Karpas-422 (cell line): ENCODE results near the gene KLHL17. TPM values are rescaled to one million over a fixed set of nuclear protein-coding genes. Genes with fewer than 3 reads are reported as not detected.
"Not testable (repeated sequence)": the region's sequence is repeated elsewhere in the genome, so short reads cannot be mapped to it uniquely, and the experiment has no call there.

Experiments used
- DNase-seq: peaks from one replicate; pipeline ENCODE4 v3.0.0-alpha.2; 2015
- H2AFZ ChIP-seq: fragments of 200-600 bp; sonication (generic); 2 replicates; pipeline ENCODE4 v1.6.1; 2014; ENCODE audit warnings: antibody characterized with exemption, low read length, mixed read lengths
- H3K27ac ChIP-seq: fragments of 200-600 bp; sonication (generic); 2 replicates; pipeline ENCODE4 v1.5.1; 2014; ENCODE audit warnings: mild to moderate bottlenecking, low read length, moderate library complexity
- H3K27me3 ChIP-seq: fragments of 200-600 bp; sonication (generic); 2 replicates; pipeline ENCODE4 v1.6.1; 2014; ENCODE audit warnings: low read length, mixed read lengths
- H3K36me3 ChIP-seq: fragments of 200-600 bp; sonication (generic); 2 replicates; pipeline ENCODE4 v1.6.1; 2014; ENCODE audit warnings: low read length, mixed read lengths; ENCODE audit not compliant: insufficient read depth
- H3K4me1 ChIP-seq: fragments of 200-600 bp; sonication (generic); 2 replicates; pipeline ENCODE4 v1.6.1; 2014; ENCODE audit warnings: mild to moderate bottlenecking, low read length, mixed read lengths
- H3K4me2 ChIP-seq: fragments of 200-600 bp; sonication (generic); 2 replicates; pipeline ENCODE4 v1.6.1; 2014; ENCODE audit warnings: low read length, low read depth, mild to moderate bottlenecking; ENCODE audit not compliant: poor library complexity, severe bottlenecking
- H3K4me3 ChIP-seq: fragments of 200-600 bp; sonication (generic); 2 replicates; pipeline ENCODE4 v1.5.1; 2014; ENCODE audit warnings: mild to moderate bottlenecking, antibody characterized with exemption, low read length, mixed read lengths
- H3K79me2 ChIP-seq: fragments of 200-600 bp; sonication (generic); 2 replicates; pipeline ENCODE4 v1.6.1; 2014; ENCODE audit warnings: mild to moderate bottlenecking, low read length, mixed read lengths
- H3K9ac ChIP-seq: fragments of 200-600 bp; sonication (generic); 2 replicates; pipeline ENCODE4 v1.6.0; 2014; ENCODE audit warnings: low read length
- H3K9me2 ChIP-seq: fragments of 200-600 bp; sonication (generic), shearing (Covaris generic); replicated peaks from 2 replicates; pipeline ENCODE4 v1.6.0; 2014; ENCODE audit warnings: mild to moderate bottlenecking, low read length, moderate library complexity; ENCODE audit not compliant: insufficient read depth
- H3K9me3 ChIP-seq: fragments of 300-700, 200-600 bp; sonication (generic); 2 replicates; pipeline ENCODE4 v1.6.1; 2014; ENCODE audit warnings: low read length, mixed read lengths
- H4K20me1 ChIP-seq: fragments of 200-600 bp; sonication (generic); 2 replicates; pipeline ENCODE4 v1.6.1; 2014; ENCODE audit warnings: mild to moderate bottlenecking, antibody characterized with exemption, low read length, low read depth; ENCODE audit not compliant: insufficient read depth
- total RNA-seq: library from RNA; depleted of rRNA; stranded (reverse); fragments of >200 nt; shearing (Covaris generic); gene quantifications from 2 replicates; pipeline ENCODE4 v1.2.3, GENCODE V29; 2014; ENCODE audit warnings: low replicate concordance

Gene KLHL17
- total RNA-seq, 1 experiment from 2014 or later, result 13.9 TPM

DNA sequence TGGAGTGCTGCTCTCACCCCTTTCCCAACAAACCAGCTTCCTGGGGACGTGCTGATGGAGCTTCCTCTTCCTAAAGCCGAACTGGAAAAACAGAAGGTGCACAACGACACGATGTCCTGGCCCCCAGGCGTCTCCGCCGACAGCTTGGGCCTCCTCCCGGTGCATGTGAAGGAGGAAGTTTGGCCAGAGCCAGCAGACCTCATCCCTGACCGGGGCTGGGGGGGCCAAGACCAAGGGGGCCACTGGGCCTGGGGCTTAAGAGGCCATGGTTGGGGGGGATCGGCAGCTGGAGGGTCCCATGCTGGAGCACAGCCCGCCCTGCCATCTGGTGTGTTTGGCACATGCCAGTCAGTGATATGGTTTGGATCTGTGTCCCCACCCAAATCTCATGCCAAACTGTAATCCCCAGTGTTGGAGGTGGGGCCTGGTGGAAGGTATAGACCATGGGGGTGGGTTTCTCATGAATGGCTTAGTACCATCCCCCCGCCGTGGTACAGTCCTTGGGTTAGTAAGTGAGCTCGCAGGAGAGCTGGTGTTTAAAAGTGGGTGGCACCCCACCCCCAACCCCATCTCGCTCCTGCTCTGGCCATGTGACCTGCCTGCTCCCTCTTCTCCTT, 33.1 kb downstream of the KLHL17 start:
- H3K9me3 ChIP-seq, result no peaks in the 10 kb centered on the region
- no peak for DNase-seq
- no peak overlapping the region for H3K4me2 ChIP-seq
- H3K9me2 ChIP-seq, result no peaks in the 10 kb centered on the region
- no peaks in the 10 kb centered on the region for H3K36me3 ChIP-seq
- H3K79me2 ChIP-seq, result no peaks in the 10 kb centered on the region
- no peak overlapping the region for H2AFZ ChIP-seq
- no peaks in the 10 kb centered on the region for H3K4me1 ChIP-seq
- no peak overlapping the region for H3K27ac ChIP-seq
- no peak overlapping the region for H3K9ac ChIP-seq
- no peak overlapping the region for H3K4me3 ChIP-seq
- H3K27me3 ChIP-seq, result no peaks in the 10 kb centered on the region
- no peaks in the 10 kb centered on the region for H4K20me1 ChIP-seq

DNA sequence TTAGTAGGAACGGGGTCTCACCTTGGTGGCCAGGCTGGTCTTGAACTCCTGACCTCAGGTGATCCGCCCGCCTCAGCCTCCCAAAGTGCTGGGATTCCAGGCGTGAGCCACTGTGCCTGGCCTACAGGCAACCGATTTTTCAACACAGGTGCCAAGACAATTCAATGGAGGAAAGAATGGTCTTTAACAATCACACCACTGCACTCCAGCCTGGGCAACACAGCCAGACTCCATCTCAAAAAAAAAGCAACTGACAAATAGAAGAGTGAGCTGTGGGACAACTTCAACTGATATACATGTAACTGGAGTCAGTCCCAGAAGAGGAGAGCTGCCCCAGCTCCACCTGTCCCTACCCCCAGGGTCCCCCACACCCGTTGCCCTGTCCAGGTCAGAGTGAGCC, 34.2 kb downstream of the KLHL17 start:
- not testable (repeated sequence) for H3K4me3 ChIP-seq, H3K36me3 ChIP-seq, H3K27me3 ChIP-seq, H3K79me2 ChIP-seq, H4K20me1 ChIP-seq, H3K4me1 ChIP-seq, DNase-seq, H3K9me2 ChIP-seq, H3K27ac ChIP-seq, H3K9ac ChIP-seq, H2AFZ ChIP-seq, H3K4me2 ChIP-seq, H3K9me3 ChIP-seq

DNA sequence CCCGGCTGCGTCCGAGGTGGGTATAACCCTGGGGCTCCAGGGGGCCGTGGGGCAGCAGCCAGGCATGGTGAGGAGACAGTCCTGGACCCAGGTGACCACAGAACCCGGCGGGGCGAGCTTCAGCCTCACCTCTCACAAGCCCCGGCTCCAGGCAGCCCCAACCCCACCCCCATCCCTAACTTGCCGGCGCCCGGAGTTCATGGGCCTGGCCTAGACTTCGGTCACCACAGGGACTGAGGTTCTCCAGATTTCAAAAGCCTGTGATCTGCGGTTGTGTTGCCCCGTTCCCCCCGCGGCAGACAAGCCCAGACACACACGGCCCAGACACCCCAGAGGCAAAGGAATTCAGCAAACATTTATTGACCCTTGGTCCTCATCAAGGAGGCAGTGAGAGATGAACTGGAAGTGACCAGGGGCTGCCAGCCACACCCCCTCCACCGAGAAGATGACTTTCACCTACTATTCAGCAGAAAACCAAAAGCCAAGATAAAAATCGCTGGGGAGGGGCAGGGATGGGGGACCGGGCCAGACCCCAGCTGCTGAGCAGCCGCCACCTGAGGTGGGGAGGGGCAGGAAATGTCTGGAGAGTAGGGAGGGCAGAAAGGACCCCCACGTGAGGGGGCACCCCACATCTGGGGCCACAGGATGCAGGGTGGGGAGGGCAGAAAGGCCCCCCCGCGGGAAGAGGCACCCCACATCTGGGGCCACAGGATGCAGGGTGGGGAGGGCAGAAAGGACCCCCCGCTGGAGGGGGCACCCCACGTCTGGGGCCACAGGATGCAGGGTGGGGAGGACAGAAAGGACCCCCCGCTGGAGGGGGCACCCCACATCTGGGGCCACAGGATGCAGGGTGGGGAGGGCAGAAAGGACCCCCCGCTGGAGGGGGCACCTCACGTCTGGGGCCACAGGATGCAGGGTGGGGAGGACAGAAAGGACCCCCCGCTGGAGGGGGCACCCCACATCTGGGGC, 35.6 kb downstream of the KLHL17 start:
- H3K4me2 ChIP-seq, result no peak overlapping the region
- H3K4me1 ChIP-seq, result no peaks in the 10 kb centered on the region
- H3K9me3 ChIP-seq, result no peaks in the 10 kb centered on the region
- no peak overlapping the region for H3K27ac ChIP-seq
- H3K36me3 ChIP-seq, result no peaks in the 10 kb centered on the region
- H3K27me3 ChIP-seq, result no peaks in the 10 kb centered on the region
- H3K4me3 ChIP-seq, result no peak overlapping the region
- no peaks in the 10 kb centered on the region for H3K9me2 ChIP-seq
- H3K9ac ChIP-seq, result no peak overlapping the region
- no peak overlapping the region for H2AFZ ChIP-seq
- H4K20me1 ChIP-seq, result no peaks in the 10 kb centered on the region
- no peaks in the 10 kb centered on the region for H3K79me2 ChIP-seq
- no peak for DNase-seq

DNA sequence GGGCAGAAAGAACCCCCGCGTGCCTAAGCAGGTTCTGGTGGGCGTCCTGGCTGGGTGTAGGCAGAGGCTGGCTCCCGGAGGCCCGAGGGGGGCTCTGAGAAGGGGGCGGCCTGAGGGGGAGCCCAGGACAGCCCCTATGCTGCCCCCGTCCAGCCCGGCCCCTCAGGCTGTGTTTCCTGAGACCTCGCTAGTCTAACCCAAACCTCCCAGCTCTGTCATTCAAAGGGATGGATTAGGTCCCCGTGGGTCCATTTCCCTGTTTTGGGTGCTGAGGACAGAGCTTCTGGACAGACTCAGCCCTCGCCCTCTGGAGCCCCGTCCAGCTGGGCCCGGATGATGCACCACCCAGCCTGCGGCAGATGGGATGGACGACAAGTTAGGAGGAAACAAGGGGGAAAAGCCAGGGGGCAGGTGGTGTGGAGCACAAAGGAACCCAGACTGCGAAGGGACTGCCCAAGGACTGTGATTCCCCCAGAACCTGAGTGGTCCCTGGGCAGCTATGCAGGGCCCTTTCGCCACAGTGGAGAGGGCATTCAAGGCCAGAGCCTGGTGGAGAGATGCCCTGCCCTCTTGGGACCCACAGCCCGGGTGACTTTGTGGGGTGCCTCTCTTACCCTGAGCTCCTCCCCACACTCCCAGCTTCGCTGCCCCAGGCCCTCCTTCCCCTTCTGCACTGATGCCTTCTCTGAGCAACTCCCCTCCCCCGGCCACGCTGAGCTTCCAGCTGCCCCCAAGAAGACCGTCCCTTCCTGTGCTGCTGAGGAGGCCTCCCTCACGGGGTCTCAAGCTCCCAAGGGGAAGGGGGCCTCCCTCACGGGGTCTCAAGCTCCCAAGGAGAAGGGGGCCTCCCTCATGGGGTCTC, 36.7 kb downstream of the KLHL17 start:
- Histone ChIP-seq H3K79me2 (no peaks in the 10 kb centered on the region), H3K36me3 (no peaks in the 10 kb centered on the region), H3K27me3 (no peaks in the 10 kb centered on the region), H3K27ac (no peak overlapping the region), H3K9ac (no peak overlapping the region), H3K4me3 (no peak overlapping the region), H3K9me2 (no peaks in the 10 kb centered on the region), H2AFZ (no peak overlapping the region), H3K4me1 (no peaks in the 10 kb centered on the region), H4K20me1 (no peaks in the 10 kb centered on the region), H3K4me2 (no peak overlapping the region), H3K9me3 (no peaks in the 10 kb centered on the region)
- DNase-seq, result no peak

DNA sequence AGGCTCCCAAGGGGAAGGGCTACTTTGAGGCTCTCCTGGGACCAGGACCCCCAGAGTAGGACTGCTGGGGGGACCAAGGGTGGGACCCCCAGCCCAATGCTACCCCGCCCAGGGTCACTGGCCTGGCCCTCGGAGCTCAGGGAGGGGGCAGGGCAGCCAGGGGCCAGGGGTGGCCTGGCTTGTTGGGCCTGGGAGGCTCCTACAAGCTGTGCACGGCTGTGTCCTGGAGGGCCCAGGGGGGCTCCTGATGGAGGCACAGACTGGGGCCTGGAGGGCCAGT, 37.3 kb downstream of the KLHL17 start:
- Histone ChIP-seq H3K9me3 (no peaks in the 10 kb centered on the region), H3K4me1 (no peaks in the 10 kb centered on the region), H2AFZ (no peak overlapping the region), H3K27ac (no peak overlapping the region), H3K79me2 (no peaks in the 10 kb centered on the region), H3K9ac (no peak overlapping the region), H3K4me3 (no peak overlapping the region), H3K4me2 (no peak overlapping the region), H4K20me1 (no peaks in the 10 kb centered on the region), H3K36me3 (no peaks in the 10 kb centered on the region), H3K27me3 (no peaks in the 10 kb centered on the region), H3K9me2 (no peaks in the 10 kb centered on the region)
- no peak for DNase-seq

DNA sequence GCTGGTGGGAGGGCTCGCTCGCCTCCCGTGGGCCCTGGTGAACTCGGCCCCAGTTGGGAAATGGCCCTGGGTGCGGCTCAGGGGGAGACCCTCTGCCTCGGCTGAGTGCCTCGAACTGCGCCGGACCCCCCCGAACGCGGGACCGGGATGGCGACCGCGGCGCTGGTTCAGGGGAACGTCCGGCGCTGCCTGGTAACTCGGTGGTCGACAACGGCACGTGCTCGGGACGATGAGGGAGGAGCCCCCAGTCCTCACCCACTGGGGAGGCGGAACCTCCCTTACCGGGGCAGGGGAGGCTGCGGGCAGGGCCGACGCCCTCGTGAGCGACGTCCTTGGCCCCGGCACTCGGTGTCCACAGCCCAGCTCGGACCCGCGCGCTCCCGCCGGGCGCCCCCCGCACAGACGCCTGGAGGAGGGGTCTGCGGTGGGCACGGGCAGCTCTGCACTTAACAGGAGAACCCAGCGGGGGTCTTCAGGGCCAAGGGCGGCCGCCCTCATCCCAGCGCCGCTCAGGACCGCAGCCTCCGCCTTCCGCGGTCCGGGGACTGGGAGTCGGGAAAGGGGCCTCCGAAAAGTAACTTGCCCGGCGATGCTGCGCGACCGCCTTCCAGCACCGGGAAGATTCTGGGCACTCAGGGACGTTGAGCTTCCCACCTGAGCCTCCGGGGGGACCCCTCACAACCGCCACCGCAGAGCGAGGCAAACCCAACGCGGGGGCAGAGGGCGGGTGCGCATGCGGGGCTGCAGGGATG, 37.8 kb downstream of the KLHL17 start:
- Histone ChIP-seq H3K27me3 (no peaks in the 10 kb centered on the region), H3K4me2 (no peak overlapping the region), H4K20me1 (no peaks in the 10 kb centered on the region), H3K9me3 (no peaks in the 10 kb centered on the region), H3K9ac (no peak overlapping the region), H3K9me2 (no peaks in the 10 kb centered on the region), H3K79me2 (no peaks in the 10 kb centered on the region), H3K4me3 (no peak overlapping the region), H3K4me1 (no peaks in the 10 kb centered on the region), H3K36me3 (no peaks in the 10 kb centered on the region), H3K27ac (no peak overlapping the region), H2AFZ (no peak overlapping the region)
- DNase-seq, result no peak

DNA sequence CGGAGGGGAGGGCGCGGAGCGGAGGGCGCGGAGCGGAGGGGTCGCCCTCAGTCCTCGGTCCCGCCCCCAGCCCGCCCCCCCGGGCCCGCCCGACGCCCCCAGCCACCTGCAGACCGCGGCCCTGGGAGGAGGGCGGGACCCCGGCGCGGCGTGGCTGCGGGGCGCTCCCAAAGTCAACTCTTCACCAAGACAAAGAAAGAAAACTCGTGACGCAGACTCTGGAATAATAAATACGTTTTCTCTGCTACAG, 38.3 kb downstream of the KLHL17 start:
- H3K4me2 ChIP-seq, result no peak overlapping the region
- no peaks in the 10 kb centered on the region for H4K20me1 ChIP-seq
- no peaks in the 10 kb centered on the region for H3K27me3 ChIP-seq
- H3K9me2 ChIP-seq, result no peaks in the 10 kb centered on the region
- no peaks in the 10 kb centered on the region for H3K36me3 ChIP-seq
- no peak overlapping the region for H2AFZ ChIP-seq
- H3K27ac ChIP-seq, result no peak overlapping the region
- no peaks in the 10 kb centered on the region for H3K9me3 ChIP-seq
- no peak overlapping the region for H3K9ac ChIP-seq
- H3K4me1 ChIP-seq, result no peaks in the 10 kb centered on the region
- no peak overlapping the region for H3K4me3 ChIP-seq
- no peak for DNase-seq
- no peaks in the 10 kb centered on the region for H3K79me2 ChIP-seq
